H9 (cell line): ENCODE data around the gene SNTG2. TPM values are rescaled to one million over a fixed set of nuclear protein-coding genes. Genes with fewer than 3 reads are reported as not detected.

Source experiments
- DNase-seq: peaks from one replicate; pipeline ENCODE4 v3.0.0-alpha.2; 2017
- H2AFZ ChIP-seq: one replicate; pipeline ENCODE4 v1.6.1; 2013; ENCODE audit warnings: mild to moderate bottlenecking, low read length, control low read depth, moderate library complexity
- H2AK5ac ChIP-seq: 2 replicates; pipeline ENCODE4 v1.6.1; 2013; ENCODE audit warnings: low read length, control low read depth, mixed read lengths; ENCODE audit not compliant: insufficient read length
- H2BK120ac ChIP-seq: one replicate; pipeline ENCODE4 v1.6.1; 2013; ENCODE audit warnings: low read depth, mild to moderate bottlenecking, low read length, control low read depth, inconsistent platforms; ENCODE audit not compliant: poor library complexity, severe bottlenecking
- H2BK12ac ChIP-seq: 2 replicates; pipeline ENCODE4 v1.6.1; 2013; ENCODE audit warnings: low read length, control low read depth, mixed read lengths, low read depth; ENCODE audit not compliant: insufficient read length
- H2BK15ac ChIP-seq: 2 replicates; pipeline ENCODE4 v1.6.1; 2013; ENCODE audit warnings: low read depth, low read length, control low read depth
- H2BK20ac ChIP-seq: one replicate; pipeline ENCODE4 v1.6.1; 2013; ENCODE audit warnings: low read depth, mild to moderate bottlenecking, low read length, control low read depth, inconsistent platforms; ENCODE audit not compliant: poor library complexity, severe bottlenecking
- H2BK5ac ChIP-seq: 2 replicates; pipeline ENCODE4 v1.6.1; 2013; ENCODE audit warnings: low read length, control low read depth, mixed read lengths; ENCODE audit not compliant: insufficient read length
- H3K14ac ChIP-seq: 2 replicates; pipeline ENCODE4 v1.6.1; 2013; ENCODE audit warnings: low read length, control low read depth; ENCODE audit not compliant: insufficient read depth
- H3K18ac ChIP-seq: 2 replicates; pipeline ENCODE4 v1.6.1; 2013; ENCODE audit warnings: low read depth, mild to moderate bottlenecking, mixed read lengths, low read length, control low read depth; ENCODE audit not compliant: insufficient read length
- H3K23ac ChIP-seq: 2 replicates; pipeline ENCODE4 v1.6.1; 2013; ENCODE audit warnings: low read length, control low read depth, mixed read lengths, low read depth; ENCODE audit not compliant: insufficient read length
- H3K23me2 ChIP-seq: 2 replicates; pipeline ENCODE4 v1.6.1; 2013; ENCODE audit warnings: low read depth, mild to moderate bottlenecking, mixed read lengths, low read length, control low read depth; ENCODE audit not compliant: insufficient read length, poor library complexity, severe bottlenecking
- H3K27ac ChIP-seq: 2 replicates; pipeline ENCODE4 v1.5.1; 2013; ENCODE audit warnings: low read length, control low read depth, mixed read lengths, low read depth; ENCODE audit not compliant: insufficient read length
- H3K27me3 ChIP-seq: 2 replicates; pipeline ENCODE4 v1.6.1; 2013; ENCODE audit warnings: low read length, control low read depth, inconsistent platforms; ENCODE audit not compliant: insufficient read depth
- H3K4ac ChIP-seq: 2 replicates; pipeline ENCODE4 v1.6.1; 2013; ENCODE audit warnings: low read depth, mild to moderate bottlenecking, control low read depth, inconsistent platforms, low read length, moderate library complexity
- H3K4me1 ChIP-seq: 2 replicates; pipeline ENCODE4 v1.6.1; 2013; ENCODE audit warnings: low read length, control low read depth, inconsistent platforms; ENCODE audit not compliant: insufficient read depth
- H3K4me2 ChIP-seq: 2 replicates; pipeline ENCODE4 v1.6.1; 2013; ENCODE audit warnings: low read length, control low read depth, mixed read lengths; ENCODE audit not compliant: insufficient read length, insufficient read depth
- H3K56ac ChIP-seq: 2 replicates; pipeline ENCODE4 v1.6.1; 2013; ENCODE audit warnings: low read depth, mild to moderate bottlenecking, mixed read lengths, low read length, control low read depth; ENCODE audit not compliant: insufficient read length
- H3K79me1 ChIP-seq: 2 replicates; pipeline ENCODE4 v1.6.1; 2013; ENCODE audit warnings: low read depth, mild to moderate bottlenecking, moderate library complexity, low read length, control low read depth, inconsistent platforms; ENCODE audit not compliant: insufficient read depth, poor library complexity, severe bottlenecking
- H3K79me2 ChIP-seq: 2 replicates; pipeline ENCODE4 v1.6.1; 2013; ENCODE audit warnings: low read length, control low read depth, inconsistent platforms; ENCODE audit not compliant: insufficient read depth
- H3K9ac ChIP-seq: 2 replicates; pipeline ENCODE4 v1.6.1; 2013; ENCODE audit warnings: low read length, control low read depth, mixed read lengths; ENCODE audit not compliant: insufficient read length; ENCODE audit errors: extremely low read depth
- H3K9me3 ChIP-seq: one replicate; pipeline ENCODE4 v1.6.1; 2013; ENCODE audit warnings: low read depth, low read length, inconsistent platforms; ENCODE audit not compliant: control insufficient read depth
- H3T11ph ChIP-seq: one replicate; pipeline ENCODE4 v1.6.1; 2013; ENCODE audit warnings: mild to moderate bottlenecking, low read length, control low read depth, inconsistent platforms
- H4K20me1 ChIP-seq: one replicate; pipeline ENCODE4 v1.6.1; 2013; ENCODE audit not compliant: control insufficient read depth, insufficient read length, insufficient read depth
- H4K5ac ChIP-seq: 2 replicates; pipeline ENCODE4 v1.6.1; 2013; ENCODE audit warnings: low read depth, mild to moderate bottlenecking, mixed read lengths, low read length, control low read depth; ENCODE audit not compliant: insufficient read length
- H4K8ac ChIP-seq: replicated peaks from 2 replicates; pipeline ENCODE4 v1.6.1; 2013; ENCODE audit warnings: low read length, control low read depth, mixed read lengths, low read depth; ENCODE audit not compliant: insufficient read length
- H4K91ac ChIP-seq: 2 replicates; pipeline ENCODE4 v1.6.1; 2013; ENCODE audit warnings: low read depth, mild to moderate bottlenecking, moderate library complexity, mixed read lengths, low read length, control low read depth; ENCODE audit not compliant: insufficient read length
- H3K27ac Mint-ChIP-seq, 3 experiments: 2 replicates in 2 of 3; 3 replicates in 1 of 3; pipeline ENCODE4 v1.8.0; 2020 to 2021; ENCODE audit warnings: mixed read lengths in 3 of 3, mild to moderate bottlenecking in 1 of 3, moderate library complexity in 1 of 3
- H3K27me3 Mint-ChIP-seq: 2 replicates; pipeline ENCODE4 v1.8.0; 2021; ENCODE audit warnings: low read depth, mild to moderate bottlenecking, moderate library complexity, mixed read lengths
- H3K36me3 Mint-ChIP-seq, 3 experiments: 2 replicates in 2 of 3; 3 replicates in 1 of 3; pipeline ENCODE4 v1.8.0; 2020 to 2021; ENCODE audit warnings: low read depth in 3 of 3, mixed read lengths in 3 of 3; ENCODE audit not compliant: insufficient read depth in 1 of 3
- H3K4me1 Mint-ChIP-seq, 2 experiments: 2 replicates each; pipeline ENCODE4 v1.8.0; 2020; ENCODE audit warnings: mixed read lengths in 2 of 2
- H3K4me3 Mint-ChIP-seq, 2 experiments: 2 replicates in 1 of 2; 3 replicates in 1 of 2; pipeline ENCODE4 v1.8.0; 2020 to 2021; ENCODE audit warnings: mild to moderate bottlenecking in 2 of 2, mixed read lengths in 2 of 2, moderate library complexity in 1 of 2
- H3K9me3 Mint-ChIP-seq, 2 experiments: 2 replicates in 1 of 2; 3 replicates in 1 of 2; pipeline ENCODE4 v1.8.0; 2020; ENCODE audit warnings: mild to moderate bottlenecking in 2 of 2, mixed read lengths in 2 of 2, moderate library complexity in 1 of 2
- WGBS: extraction: QIAGEN DNeasy Blood & Tissue Kit; methylation state at CpG from one replicate; pipeline ENCODE4 v1.1.7; 2013; ENCODE audit warnings: missing lambda C conversion rate, low lambda C conversion rate, mixed read lengths; ENCODE audit not compliant: insufficient read length; ENCODE audit errors: extremely low coverage; 5-methylcytosine and 5-hydroxymethylcytosine counted together
- total RNA-seq: library from RNA; stranded (reverse); gene quantifications from 2 replicates; pipeline ENCODE4 v1.2.1, GENCODE V29; 2021
- TF ChIP-seq, protein P1 (sequence below): fragments of 200-600 bp; sonication (generic); conservative IDR thresholded peaks from 3 replicates; pipeline ENCODE4 v1.8.0; 2021; ENCODE audit warnings: antibody characterized with exemption, mild to moderate bottlenecking

Gene SNTG2
- total RNA-seq, 1 experiment from 2014 or later: 13.2 TPM

GRCh38 chr2:1310202-1310601, 359.6 kb downstream of the SNTG2 start:
- Histone ChIP-seq H2AFZ (no peak overlapping the region), H3K27ac (no peak overlapping the region), H2BK120ac (no peak overlapping the region), H4K5ac (no peak overlapping the region), H3K18ac (no peak overlapping the region), H2BK15ac (no peak overlapping the region), H4K91ac (no peak overlapping the region), H3K14ac (no peak overlapping the region; the same call in 1 of the 2 replicates), H3K4me1 (peaks cover 3% of the 10 kb centered on the region; the same call in 1 of the 2 replicates), H3K23ac (no peak overlapping the region), H4K20me1 (peaks cover 3% of the 10 kb centered on the region), H3K9ac (no peak overlapping the region), H2BK12ac (no peak overlapping the region), H3K9me3 (no peaks in the 10 kb centered on the region), H3K79me1 (no peaks in the 10 kb centered on the region), H4K8ac (no peak overlapping the region), H2BK20ac (no peak overlapping the region), H3T11ph (no peak overlapping the region), H3K4me2 (no peak overlapping the region), H2BK5ac (no peak overlapping the region), H3K27me3 (no peaks in the 10 kb centered on the region), H3K4ac (no peak overlapping the region), H3K79me2 (no peaks in the 10 kb centered on the region), H3K23me2 (no peaks in the 10 kb centered on the region), H2AK5ac (no peak overlapping the region), H3K56ac (no peak overlapping the region)
- Mint-ChIP-seq H3K9me3 (peaks cover 3 to 8% of the 10 kb centered on the region in 2 experiments; a peak in 3 of 5 replicates), H3K36me3 (peaks cover 10 to 15% (median 10%) of the 10 kb centered on the region in 3 experiments), H3K4me1 (peaks cover 12 to 20% of the 10 kb centered on the region in 2 experiments), H3K4me3 (no peak overlapping the region), H3K27me3 (no peaks in the 10 kb centered on the region), H3K27ac (peak overlapping the region in 1 of 3 experiments; percentile 29; a peak in 2 of 7 replicates)
- TF ChIP-seq, protein P1, sequence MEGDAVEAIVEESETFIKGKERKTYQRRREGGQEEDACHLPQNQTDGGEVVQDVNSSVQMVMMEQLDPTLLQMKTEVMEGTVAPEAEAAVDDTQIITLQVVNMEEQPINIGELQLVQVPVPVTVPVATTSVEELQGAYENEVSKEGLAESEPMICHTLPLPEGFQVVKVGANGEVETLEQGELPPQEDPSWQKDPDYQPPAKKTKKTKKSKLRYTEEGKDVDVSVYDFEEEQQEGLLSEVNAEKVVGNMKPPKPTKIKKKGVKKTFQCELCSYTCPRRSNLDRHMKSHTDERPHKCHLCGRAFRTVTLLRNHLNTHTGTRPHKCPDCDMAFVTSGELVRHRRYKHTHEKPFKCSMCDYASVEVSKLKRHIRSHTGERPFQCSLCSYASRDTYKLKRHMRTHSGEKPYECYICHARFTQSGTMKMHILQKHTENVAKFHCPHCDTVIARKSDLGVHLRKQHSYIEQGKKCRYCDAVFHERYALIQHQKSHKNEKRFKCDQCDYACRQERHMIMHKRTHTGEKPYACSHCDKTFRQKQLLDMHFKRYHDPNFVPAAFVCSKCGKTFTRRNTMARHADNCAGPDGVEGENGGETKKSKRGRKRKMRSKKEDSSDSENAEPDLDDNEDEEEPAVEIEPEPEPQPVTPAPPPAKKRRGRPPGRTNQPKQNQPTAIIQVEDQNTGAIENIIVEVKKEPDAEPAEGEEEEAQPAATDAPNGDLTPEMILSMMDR: no peak
- WGBS: no CpG with 5 or more reads among the region's 7 CpGs
- DNase-seq: no peak
